Transverse colon (tissue), 4 donors: ENCODE measurements around the gene ALDH3A1.

Source experiments
- EP300 ChIP-seq: sonication (generic); formaldehyde crosslinking; IDR thresholded peaks from one replicate; pipeline ENCODE4 v1.6.1; 2017; ENCODE audit warnings: antibody characterized with exemption, low read depth
- POLR2AphosphoS5 ChIP-seq, 3 donors: sonication (generic); formaldehyde crosslinking; IDR thresholded peaks; one replicate each; pipeline ENCODE4 v1.6.1; 2016; ENCODE audit warnings: antibody characterized with exemption in 3 of 3
- TF ChIP-seq, protein P1 (sequence below), 5 experiments: fragments of 200-600 bp in 3 of 5; fragments of 450-650 bp in 2 of 5; sonication (generic) in 3 of 5; IDR thresholded peaks; 1 replicate in 2 of 5; 2 replicates in 3 of 5; pipeline ENCODE4 v1.5.1; 2016 to 2017; ENCODE audit warnings: antibody characterized with exemption in 5 of 5, inconsistent platforms in 3 of 5, mild to moderate bottlenecking in 2 of 5, moderate library complexity in 1 of 5

DNA sequence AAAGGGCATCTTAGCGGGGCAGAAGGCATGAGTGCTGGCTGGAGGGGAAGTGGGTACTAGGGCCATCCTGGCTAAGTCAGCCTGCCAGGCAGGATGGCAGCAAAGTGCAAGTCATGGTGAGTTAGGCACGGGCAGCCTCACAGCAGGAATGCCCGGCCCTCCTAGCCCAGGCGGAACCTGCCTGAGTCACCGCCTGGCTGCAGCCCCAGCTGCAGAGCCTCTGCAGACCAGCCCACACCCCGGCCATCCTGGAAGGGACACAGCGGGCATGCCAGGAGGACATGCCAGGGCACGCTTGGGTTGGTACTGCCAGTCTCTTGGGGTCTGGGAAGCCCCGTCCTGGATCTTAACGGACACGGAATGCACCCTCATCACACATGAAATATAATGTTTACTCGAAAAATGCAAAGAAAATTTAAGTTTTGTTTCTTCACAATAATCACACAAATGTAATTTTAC lies 5.0 kb upstream of the ALDH3A1 start:
- TF ChIP-seq, protein P1, sequence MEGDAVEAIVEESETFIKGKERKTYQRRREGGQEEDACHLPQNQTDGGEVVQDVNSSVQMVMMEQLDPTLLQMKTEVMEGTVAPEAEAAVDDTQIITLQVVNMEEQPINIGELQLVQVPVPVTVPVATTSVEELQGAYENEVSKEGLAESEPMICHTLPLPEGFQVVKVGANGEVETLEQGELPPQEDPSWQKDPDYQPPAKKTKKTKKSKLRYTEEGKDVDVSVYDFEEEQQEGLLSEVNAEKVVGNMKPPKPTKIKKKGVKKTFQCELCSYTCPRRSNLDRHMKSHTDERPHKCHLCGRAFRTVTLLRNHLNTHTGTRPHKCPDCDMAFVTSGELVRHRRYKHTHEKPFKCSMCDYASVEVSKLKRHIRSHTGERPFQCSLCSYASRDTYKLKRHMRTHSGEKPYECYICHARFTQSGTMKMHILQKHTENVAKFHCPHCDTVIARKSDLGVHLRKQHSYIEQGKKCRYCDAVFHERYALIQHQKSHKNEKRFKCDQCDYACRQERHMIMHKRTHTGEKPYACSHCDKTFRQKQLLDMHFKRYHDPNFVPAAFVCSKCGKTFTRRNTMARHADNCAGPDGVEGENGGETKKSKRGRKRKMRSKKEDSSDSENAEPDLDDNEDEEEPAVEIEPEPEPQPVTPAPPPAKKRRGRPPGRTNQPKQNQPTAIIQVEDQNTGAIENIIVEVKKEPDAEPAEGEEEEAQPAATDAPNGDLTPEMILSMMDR (IDR thresholded peaks at IDR 0.05) = no peak
- peak in 2 of 3 donors; percentile 37 to 67 for TF ChIP-seq POLR2AphosphoS5 (IDR thresholded peaks at IDR 0.05)
- TF ChIP-seq EP300 = no peak
